NCI-H510A treated with DMSO at 0.1 percent for 48 hours (cell line): ENCODE measurements around the gene CYRIA.

Experiments
- DNase-seq: peaks from one replicate; lab custom pipeline; 2025; lab: John Stamatoyannopoulos, UW

CYRIA gene

GRCh38 chr2:16669388-16669787 lies 3.8 kb upstream of the CYRIA start:
- no peak for DNase-seq

DNA sequence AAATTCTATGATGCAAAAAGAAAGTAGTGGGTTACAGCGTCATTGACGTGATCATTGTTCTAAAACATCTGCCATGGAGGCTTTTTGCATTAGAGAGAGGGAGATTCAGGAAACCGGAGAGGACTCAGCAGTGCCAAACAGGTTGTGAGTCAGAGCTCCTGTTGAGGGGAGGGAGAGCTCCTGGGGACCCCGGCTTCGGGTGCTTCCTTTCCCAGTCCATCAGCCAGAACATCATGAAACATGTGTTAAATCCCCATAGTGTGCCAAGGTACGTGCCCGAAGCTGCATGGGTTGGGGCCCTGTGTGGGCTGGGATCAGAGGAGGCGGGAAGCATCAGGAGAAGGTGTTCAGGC lies 791 bp upstream of the CYRIA start:
- no peak for DNase-seq

DNA sequence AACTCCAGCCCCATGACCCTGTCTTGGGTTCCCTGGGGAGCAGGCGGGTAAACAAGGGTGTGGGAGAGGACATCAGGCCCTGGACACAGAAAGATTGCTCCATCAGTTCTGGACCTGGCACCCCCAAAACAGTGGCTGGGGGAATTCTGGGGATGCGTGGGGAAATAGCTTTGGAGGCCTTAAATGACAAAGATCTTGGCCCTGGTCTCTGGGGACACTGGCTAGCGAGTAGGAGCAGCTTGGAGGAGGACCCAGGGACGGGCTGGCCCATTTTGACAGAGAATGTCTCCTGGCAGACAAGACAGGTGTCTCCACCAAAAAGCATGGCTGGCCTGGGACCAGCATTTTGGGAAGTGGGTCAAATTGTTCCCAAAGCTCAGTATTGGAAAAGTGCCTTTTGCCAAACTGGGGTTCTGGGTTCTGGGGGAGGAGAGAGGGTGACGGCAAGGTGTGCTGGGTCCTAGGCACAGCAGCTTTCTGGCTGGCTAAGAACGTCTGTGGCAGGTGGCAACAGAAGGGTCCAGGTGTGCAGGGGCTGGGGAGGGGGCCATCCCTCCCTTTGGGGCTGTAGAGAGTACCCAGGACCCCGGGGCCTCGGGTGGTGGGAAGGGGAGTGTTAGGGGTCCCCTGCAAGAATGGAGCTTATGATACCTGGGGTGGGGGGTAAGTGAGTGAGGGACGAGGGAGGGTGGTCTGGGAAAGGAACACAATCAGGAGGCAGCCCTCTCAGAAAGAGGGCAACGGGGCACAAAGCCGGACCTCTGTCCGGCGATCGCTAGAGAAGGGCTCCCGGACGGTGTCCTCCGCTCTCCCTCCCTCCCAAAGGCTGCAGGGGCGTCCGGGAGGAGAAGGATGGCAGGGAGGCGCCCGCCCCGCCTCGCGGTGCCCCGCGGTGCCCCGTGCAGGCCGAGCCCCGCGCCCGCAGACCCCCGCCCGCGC lies 556 bp downstream of the CYRIA start:
- DNase-seq = no peak

DNA sequence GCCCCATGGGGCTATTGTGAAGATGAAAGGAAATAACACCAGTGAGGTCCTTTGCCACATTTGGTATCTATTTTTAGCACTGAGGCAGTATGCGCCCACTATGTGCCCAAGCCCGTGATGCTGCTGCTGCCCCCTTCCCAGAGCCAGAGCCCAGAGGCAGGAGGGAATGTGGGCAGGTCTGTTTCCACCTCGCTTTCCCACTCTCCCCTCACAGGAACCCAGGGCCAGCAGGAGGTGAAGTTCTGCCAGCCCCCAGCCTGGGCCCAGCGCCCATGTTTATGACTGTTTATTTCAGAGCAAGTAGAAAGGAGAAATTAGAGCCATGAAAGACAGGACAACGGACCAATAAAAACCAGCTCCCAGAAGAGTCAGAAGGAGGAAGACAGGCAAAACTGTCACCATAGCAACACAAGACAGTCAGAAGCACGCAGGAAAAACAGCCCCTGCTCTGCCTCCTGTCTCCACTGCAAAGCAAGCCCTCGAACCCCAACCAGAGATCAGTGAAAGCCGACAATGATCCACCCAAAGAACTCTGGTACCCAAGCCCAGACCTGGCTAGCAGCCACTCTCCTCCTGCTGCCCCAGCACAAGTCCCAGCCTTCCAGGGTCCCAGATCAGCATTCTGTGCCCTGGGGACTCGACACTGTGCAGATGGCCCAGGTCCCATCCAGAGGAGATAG lies 1.4 kb downstream of the CYRIA start:
- peak; percentile 10 for DNase-seq

DNA sequence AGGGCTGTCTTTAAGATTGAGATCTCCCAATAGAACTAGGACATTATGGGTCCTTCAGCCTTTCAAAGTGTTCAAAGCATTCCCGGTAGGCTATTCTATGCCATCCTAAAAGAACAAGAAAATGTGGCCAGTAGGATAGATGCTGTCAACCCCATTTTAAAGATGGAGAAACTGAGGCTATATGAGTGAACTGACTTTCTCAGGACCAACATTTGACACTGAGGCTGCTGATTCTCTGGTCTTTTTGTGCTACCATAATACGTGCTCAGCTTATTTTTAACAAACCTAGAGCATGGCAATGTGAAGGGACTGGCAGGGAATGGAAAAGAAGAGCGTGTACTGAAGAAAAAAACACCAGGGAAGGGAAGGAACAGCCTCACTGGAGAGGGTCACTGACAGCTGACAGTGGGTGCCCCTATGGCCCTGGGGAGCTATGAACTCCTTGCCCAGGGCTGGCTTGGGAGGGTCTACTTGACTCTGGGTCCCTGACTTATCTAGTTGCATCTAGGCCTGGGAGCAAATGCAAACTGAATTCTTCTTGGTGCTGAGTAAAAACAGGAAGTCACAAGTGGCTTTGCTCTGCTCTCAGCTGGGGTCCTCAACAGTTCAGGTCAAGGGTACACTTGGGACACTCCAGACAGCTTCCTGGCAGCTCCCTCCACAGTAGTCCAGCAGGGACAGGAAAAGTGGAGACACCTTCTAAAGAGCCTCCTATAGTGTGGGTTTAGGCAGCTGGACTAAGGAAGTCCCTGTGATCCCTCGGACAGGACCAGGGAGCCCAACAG lies 2.3 kb downstream of the CYRIA start:
- peak; percentile 25 for DNase-seq

GRCh38 chr2:16661936-16662839 lies 3.4 kb downstream of the CYRIA start:
- no peak for DNase-seq

GRCh38 chr2:16661526-16661925 lies 4.1 kb downstream of the CYRIA start:
- DNase-seq = no peak

- no peak for DNase-seq
These were observed 5.1 kb downstream of the CYRIA start for GRCh38 chr2:16660556-16660955.

- no peak for DNase-seq
These were observed 5.5 kb downstream of the CYRIA start for GRCh38 chr2:16660114-16660513.

DNA sequence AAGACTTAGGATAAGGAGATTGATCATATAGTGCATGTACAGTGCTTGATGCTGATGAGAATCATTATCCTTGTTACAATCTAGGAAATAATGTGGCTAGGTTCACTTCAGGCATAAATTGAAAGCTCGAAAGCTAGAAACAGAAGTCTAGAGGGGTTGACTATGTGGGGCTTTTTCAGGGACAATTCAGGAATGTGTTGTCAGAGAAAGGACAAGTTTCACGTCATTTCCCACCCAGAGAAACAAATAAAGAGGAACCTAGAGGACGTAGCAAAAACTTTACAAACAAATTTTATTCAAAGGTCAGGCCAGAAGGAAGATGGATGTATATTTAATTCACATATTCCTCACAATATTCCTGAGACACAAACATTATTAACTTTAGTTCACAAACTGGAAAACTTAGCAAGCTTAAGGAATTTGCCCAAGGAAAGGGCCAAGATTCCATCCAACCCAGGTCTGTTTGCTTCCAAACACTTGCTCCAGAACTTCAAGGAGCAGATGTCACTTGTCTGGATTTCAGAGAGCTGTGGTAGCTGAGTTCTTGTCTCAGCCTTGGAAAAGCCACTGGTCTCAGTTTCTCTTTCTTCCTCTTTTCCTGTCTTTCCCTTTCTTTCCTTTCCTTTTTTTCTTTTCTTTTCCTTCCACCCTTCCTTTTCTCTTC lies 7.4 kb downstream of the CYRIA start:
- DNase-seq = no peak

GRCh38 chr2:16657671-16658070 lies 8.0 kb downstream of the CYRIA start:
- no peak for DNase-seq

DNA sequence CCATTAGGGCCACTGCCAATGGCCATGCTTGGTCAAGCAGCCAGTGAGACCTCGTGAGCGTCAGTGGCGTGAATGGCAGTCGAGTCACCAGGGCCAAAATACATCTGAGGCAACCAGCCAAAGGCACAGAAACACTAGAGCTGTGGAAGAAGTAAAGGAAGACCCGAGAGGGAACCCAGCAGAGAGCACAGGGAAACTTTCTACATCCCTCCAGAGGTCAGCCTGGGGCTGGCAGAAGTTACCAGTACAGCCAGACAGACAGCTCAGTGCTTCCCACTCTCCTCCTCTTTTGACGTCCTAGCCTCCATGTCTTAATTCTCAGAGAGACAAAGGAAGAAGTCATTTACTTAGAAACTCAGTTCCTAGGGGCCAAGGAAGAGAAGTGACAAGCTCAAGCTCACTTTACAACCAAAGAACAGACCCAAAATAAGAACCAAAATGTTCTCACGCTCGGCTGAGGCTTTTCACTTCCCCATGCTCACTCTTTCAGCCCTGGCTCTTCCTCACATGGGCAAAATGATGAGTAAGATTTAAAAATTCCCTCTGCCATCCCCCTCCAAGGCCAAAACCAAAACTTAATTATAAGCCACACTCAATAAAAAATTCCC lies 8.7 kb downstream of the CYRIA start:
- no peak for DNase-seq

GRCh38 chr2:16655905-16656642 lies 9.6 kb downstream of the CYRIA start:
- no peak for DNase-seq

- DNase-seq = no peak
These were observed 10.2 kb downstream of the CYRIA start for GRCh38 chr2:16655445-16655837.

GRCh38 chr2:16654833-16655444 lies 10.7 kb downstream of the CYRIA start:
- no peak for DNase-seq

DNA sequence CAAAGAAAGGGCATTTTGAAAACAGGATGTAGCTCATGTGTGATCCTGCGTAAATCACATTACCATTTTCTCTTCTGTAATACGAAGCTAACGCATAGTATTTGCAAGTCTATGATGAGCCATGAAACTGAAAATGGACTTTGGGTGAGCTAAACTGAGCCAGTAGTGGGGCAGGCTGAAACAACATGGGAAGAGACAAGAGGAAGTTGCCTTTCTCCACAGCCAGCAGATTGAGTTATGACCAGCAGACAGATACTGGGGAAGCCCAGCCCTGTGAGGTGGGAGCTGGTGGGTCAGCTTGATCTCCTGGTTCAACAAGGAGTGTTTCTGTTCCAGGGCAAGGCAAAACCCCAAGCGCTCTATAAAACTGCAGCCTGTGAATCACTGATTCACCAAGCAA lies 11.8 kb downstream of the CYRIA start:
- no peak for DNase-seq

DNA sequence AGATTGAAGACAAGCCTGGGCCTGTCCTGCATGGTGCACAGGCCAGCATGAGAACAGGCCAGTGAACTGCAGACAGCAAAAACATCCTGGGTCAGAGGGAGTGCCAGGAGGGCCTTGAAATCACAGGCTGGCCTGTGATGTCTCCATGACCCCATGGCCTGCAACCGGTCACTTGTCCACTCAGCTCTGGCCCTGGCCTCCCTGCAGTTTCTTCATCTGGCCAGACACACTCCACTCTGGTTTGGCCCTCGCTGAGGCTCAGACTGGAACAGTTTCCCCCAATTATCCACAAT lies 12.6 kb downstream of the CYRIA start:
- DNase-seq = no peak

DNA sequence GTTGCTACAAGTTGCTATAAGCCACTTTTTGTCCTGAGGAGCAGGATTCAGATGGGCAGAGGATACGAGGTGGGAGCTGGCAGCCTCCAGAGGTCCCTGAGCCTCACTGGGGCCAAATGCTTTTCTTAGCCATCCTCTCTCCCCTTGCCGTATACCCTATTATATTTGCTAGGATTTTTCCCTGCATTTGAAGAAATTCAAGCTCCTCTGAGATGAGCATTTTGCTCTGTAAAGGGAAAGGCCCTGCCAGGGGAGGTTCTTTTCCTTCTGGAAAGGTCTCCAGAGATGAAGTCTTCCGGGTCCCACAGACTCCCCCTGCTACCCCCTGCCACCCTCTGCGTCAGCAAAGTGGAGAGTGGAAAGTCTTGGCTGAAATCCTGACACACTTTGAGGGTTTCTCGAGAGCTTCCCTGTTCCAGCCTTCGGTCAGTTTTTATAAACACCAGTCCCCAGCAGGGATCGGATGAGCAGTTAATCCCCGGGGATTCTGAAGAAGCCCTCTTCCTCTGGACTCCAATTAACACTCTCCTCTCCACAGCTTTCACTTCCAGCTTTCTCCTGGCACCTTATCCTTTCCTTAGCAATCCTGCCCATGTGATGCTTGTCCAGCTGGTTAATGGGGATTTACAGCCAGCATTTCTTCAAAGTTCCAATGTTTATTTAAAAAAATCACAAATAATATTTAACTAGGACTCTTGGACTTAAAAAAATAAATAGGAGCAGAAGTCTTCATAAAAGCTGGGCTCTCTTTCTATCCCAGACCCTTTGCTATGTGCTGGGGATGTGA lies 13.1 kb downstream of the CYRIA start:
- DNase-seq = no peak
